Measurements from ENCODE around the gene C18orf63. TPM values are rescaled to one million over a fixed set of nuclear protein-coding genes. Genes with fewer than 3 reads are reported as not detected.

Gene C18orf63
- total and polyA plus RNA-seq, 2 of the 4 experiments (the other 2 are of a cell fraction) = not detected

DNA sequence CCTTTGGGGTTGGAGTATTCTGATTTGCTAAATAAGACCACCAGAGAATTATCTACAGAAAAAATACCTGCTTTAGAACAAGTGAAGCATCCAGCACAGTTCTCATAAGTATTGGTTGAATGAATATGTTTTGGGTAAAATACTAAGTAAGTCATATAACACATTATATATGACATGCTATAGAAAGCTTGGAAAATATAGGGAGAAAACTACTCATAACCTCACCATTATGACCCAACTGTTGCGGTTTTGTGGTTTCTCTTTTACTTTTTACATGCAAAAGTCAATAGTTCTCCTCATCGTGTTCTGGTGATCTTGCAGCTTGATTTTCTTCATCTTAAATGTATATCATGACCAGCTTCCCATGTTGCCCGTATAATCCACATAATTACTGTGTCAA is 75.3 kb downstream of the C18orf63 start:
- Histone ChIP-seq H3K18ac (ENCODE audit: low read depth, low read length) (no peak overlapping the region), H3K9me1 (ENCODE audit: insufficient read depth, low read length) (no peaks in the 10 kb centered on the region), H3K27me3 (ENCODE audit: control insufficient read depth, insufficient read depth, low read length) (peaks cover 18% of the 10 kb centered on the region), H3K36me3 (ENCODE audit: control insufficient read depth, insufficient read depth, low read length) (no peaks in the 10 kb centered on the region), H2AK9ac (replicated peaks; ENCODE audit: low read depth, low read length, poor library complexity) (no peak overlapping the region), H4K91ac (ENCODE audit: insufficient read depth, low read depth, low read length) (no peak overlapping the region), H2BK15ac (ENCODE audit: low read depth, low read length) (no peak overlapping the region), H4K8ac (ENCODE audit: low read depth in 2 of 2, low read length in 2 of 2) (no peak overlapping the region), H3K23ac (ENCODE audit: low read depth, low read length) (no peak overlapping the region), H3K4me3 (ENCODE audit: insufficient read depth, low read depth, low read length) (no peak overlapping the region), H2BK5ac (ENCODE audit: low read depth, low read length, poor library complexity, severe bottlenecking) (no peak overlapping the region), H2BK120ac (ENCODE audit: low read depth, low read length) (no peak overlapping the region), H4K5ac (ENCODE audit: low read depth, low read length) (no peak overlapping the region), H2AFZ (replicated peaks; ENCODE audit: low read length, poor library complexity) (no peak overlapping the region), H3K79me1 (ENCODE audit: low read depth in 1 of 2, low read length in 2 of 2) (no peaks in the 10 kb centered on the region), H3K9me3 (ENCODE audit: control insufficient read depth, insufficient read depth, low read length) (no peaks in the 10 kb centered on the region), H3K56ac (ENCODE audit: extremely low read depth, insufficient read depth, low read length) (no peak overlapping the region), H3K4ac (ENCODE audit: low read depth, low read length) (no peak overlapping the region), H3K4me1 (ENCODE audit: control insufficient read depth, insufficient read depth, low read length) (no peaks in the 10 kb centered on the region), H3K14ac (replicated peaks; ENCODE audit: low read depth, low read length) (no peak overlapping the region), H4K20me1 (ENCODE audit: insufficient read depth, low read length) (no peaks in the 10 kb centered on the region), H3K9ac (ENCODE audit: low read depth, low read length) (no peak overlapping the region), H3K27ac (ENCODE audit: insufficient read depth, low read length) (no peak overlapping the region), H3K4me2 (ENCODE audit: low read depth, low read length) (no peak overlapping the region), H2BK20ac (ENCODE audit: low read depth, low read length) (no peak overlapping the region), H2AK5ac (ENCODE audit: low read depth, low read length) (no peak overlapping the region)
- dilution Hi-C loops (cut with HindIII; ENCODE audit: low sequenced_read_pairs, unreplicated experiment) (no loop called here), intact Hi-C loops (cut with micrococcal nuclease) (no loop called here), in situ Hi-C loops (cut with MboI; ENCODE audit: low sequenced_read_pairs) (no loop called here)
- ATAC-seq (ENCODE audit: low read depth) (no peak), DNase-seq (no peak)
- BruUV-seq (replicated peaks) = no TSS peak
- TF ChIP-seq POLR2A (IDR thresholded peaks at IDR 0.05; ENCODE audit: low read depth, low read length) (no peak), BHLHE40 (IDR thresholded peaks at IDR 0.05; ENCODE audit: low read depth, low read length) (no peak), NFE2L2 (IDR thresholded peaks at IDR 0.05; ENCODE audit: low read depth, low read length) (no peak), RFX5 (IDR thresholded peaks at IDR 0.05; ENCODE audit: low read depth, low read length) (no peak), CEBPB (IDR thresholded peaks at IDR 0.05; ENCODE audit: low read depth, low read length) (no peak), RCOR1 (IDR thresholded peaks at IDR 0.05; ENCODE audit: insufficient replicate concordance, low read length) (no peak), FOS (IDR thresholded peaks at IDR 0.05; ENCODE audit: low read depth, low read length) (no peak), MAFK (IDR thresholded peaks at IDR 0.05; ENCODE audit: low read depth, low read length) (no peak), RAD21 (IDR thresholded peaks at IDR 0.05; ENCODE audit: low read length) (no peak)
- TF ChIP-seq, protein P1, sequence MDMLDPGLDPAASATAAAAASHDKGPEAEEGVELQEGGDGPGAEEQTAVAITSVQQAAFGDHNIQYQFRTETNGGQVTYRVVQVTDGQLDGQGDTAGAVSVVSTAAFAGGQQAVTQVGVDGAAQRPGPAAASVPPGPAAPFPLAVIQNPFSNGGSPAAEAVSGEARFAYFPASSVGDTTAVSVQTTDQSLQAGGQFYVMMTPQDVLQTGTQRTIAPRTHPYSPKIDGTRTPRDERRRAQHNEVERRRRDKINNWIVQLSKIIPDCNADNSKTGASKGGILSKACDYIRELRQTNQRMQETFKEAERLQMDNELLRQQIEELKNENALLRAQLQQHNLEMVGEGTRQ (IDR thresholded peaks at IDR 0.05; ENCODE audit: low read depth, low read length) = no peak
- TF ChIP-seq, protein P2, sequence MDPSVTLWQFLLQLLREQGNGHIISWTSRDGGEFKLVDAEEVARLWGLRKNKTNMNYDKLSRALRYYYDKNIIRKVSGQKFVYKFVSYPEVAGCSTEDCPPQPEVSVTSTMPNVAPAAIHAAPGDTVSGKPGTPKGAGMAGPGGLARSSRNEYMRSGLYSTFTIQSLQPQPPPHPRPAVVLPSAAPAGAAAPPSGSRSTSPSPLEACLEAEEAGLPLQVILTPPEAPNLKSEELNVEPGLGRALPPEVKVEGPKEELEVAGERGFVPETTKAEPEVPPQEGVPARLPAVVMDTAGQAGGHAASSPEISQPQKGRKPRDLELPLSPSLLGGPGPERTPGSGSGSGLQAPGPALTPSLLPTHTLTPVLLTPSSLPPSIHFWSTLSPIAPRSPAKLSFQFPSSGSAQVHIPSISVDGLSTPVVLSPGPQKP (IDR thresholded peaks at IDR 0.05; ENCODE audit: borderline replicate concordance, low read depth, low read length) = no peak
- TF ChIP-seq, protein P3, sequence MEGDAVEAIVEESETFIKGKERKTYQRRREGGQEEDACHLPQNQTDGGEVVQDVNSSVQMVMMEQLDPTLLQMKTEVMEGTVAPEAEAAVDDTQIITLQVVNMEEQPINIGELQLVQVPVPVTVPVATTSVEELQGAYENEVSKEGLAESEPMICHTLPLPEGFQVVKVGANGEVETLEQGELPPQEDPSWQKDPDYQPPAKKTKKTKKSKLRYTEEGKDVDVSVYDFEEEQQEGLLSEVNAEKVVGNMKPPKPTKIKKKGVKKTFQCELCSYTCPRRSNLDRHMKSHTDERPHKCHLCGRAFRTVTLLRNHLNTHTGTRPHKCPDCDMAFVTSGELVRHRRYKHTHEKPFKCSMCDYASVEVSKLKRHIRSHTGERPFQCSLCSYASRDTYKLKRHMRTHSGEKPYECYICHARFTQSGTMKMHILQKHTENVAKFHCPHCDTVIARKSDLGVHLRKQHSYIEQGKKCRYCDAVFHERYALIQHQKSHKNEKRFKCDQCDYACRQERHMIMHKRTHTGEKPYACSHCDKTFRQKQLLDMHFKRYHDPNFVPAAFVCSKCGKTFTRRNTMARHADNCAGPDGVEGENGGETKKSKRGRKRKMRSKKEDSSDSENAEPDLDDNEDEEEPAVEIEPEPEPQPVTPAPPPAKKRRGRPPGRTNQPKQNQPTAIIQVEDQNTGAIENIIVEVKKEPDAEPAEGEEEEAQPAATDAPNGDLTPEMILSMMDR (conservative IDR thresholded peaks at IDR 0.05; ENCODE audit: low read depth, low read length) = no peak
- no CpG with 5 or more reads among the region's 3 CpGs for WGBS, 2 experiments (ENCODE audit: extremely low coverage in 2 of 2, insufficient read length in 1 of 2)
- POLR2A ChIA-PET (ENCODE audit: unreplicated experiment) = no interaction called here
- CTCF ChIA-PET = no interaction called here

Measured in IMR-90 (cell line).